ENCODE results near the gene GALNT14. TPM values are rescaled to one million over a fixed set of nuclear protein-coding genes. Genes with fewer than 3 reads are reported as not detected.

Gene GALNT14
- polyA plus RNA-seq, 4 donors: 4.9 to 47.3 (median 34.2) TPM

- no peak for DNase-seq (ENCODE audit: low read depth in 4 of 4, low spot score in 3 of 4)
These were observed 120.0 kb downstream of the GALNT14 start for GRCh38 chr2:31018280-31018679.

DNA sequence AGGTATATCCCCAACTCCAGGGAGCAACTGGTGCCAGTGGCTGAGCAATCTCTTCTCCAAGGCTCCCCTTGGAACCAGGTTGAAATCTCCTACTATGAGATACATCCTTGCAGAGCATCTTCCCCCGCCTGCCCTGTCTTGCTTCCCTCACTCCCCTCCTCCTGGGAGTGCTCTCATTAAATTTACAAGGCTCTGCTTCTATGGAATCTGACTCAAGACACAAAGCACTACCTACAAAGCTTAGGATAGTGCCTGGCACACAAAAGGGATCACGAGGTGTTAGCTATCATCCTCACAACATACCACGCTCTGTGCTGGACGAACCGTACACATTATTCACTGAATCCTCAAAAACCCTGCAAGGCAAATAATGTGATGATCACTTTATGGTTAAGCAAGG lies 121.6 kb downstream of the GALNT14 start:
- no peak for DNase-seq (ENCODE audit: low read depth in 4 of 4, low spot score in 3 of 4)

DNA sequence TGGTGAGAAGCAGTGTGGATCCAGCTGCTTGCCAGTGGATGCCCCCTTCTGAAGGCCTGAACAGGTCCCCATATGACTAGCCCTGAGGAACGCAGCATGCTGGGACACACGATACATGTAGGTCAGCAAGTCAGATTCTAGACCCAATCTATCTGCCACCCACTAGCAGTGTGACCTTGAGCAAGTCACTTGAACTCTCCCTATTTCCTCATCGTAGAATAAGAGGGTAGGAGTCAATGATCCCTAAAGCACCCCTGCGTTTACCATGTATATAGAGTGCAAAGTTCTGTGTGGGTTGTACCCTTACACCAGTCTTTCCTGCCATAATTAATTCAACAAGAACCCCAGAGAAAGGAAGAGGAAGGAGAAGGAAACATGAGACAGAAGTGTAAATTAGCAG lies 123.7 kb downstream of the GALNT14 start:
- no peak for DNase-seq (ENCODE audit: low read depth in 4 of 4, low spot score in 3 of 4)

- no peak for DNase-seq (ENCODE audit: low read depth in 4 of 4, low spot score in 3 of 4)
These were observed 124.9 kb downstream of the GALNT14 start for GRCh38 chr2:31013301-31013700.

DNA sequence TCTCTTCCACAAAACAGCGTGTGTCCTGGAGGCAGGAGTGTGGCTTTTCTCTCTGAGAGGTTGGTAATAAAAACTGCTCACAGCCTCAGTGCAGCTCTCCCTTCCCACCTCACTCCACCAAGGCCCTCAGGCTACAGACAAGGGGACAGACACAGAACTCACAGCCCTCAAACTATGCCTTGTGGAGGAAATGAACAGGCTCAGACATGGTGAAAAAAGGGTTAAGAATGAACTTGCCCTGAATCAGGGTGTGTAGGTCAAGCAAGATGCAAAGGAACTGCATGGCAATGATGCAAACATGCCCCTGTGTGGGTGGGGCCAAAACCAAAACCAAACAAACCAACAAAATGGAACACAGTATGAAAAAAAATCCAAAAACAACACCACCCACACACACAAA lies 125.8 kb downstream of the GALNT14 start:
- no peak for DNase-seq (ENCODE audit: low read depth in 4 of 4, low spot score in 3 of 4)

GRCh38 chr2:31011587-31011986 lies 126.7 kb downstream of the GALNT14 start:
- DNase-seq (ENCODE audit: low read depth in 4 of 4, low spot score in 3 of 4): no peak

- DNase-seq (ENCODE audit: low read depth in 4 of 4, low spot score in 3 of 4): no peak
These were observed 129.6 kb downstream of the GALNT14 start for GRCh38 chr2:31008561-31009114.

DNA sequence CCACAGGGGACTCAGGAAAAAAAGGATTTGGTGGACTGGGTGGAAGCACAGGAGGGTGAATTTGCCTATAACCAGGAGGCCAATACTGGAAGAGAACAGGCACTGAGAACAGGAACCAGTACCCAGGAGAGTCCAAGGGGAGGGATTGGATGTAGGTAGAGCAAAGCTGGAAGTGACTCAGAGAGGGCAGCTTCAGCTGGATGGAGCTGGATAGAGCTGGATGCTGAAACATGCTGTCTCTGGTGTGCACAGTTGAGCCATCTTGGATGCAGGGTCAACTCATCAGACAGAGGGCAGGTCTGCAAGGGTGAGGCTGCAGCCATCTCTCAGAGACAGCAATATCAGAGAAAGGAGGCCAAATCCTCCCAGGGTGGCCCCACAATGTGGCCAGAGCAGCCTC lies 134.0 kb downstream of the GALNT14 start:
- DNase-seq (ENCODE audit: low read depth in 4 of 4, low spot score in 3 of 4): no peak

DNA sequence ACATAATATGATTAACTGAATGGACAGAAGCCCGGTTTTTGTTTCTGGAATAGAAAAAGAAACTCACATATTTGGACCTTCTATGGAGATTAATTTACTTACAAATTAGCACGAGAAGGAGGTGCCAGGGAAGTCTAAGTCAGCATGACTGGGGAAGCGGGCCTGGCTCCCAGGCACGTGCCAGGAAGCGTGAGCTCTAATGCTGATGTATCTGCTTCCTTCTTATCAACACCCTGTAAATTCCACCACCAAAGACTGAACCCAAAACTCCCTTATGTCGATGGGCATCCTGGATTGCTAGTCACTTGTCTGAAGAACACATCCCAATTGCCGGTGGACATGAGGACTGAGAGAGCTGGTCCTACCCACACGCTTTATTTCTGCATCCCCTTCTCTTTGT lies 134.5 kb downstream of the GALNT14 start:
- DNase-seq (ENCODE audit: low read depth in 4 of 4, low spot score in 3 of 4): no peak

DNA sequence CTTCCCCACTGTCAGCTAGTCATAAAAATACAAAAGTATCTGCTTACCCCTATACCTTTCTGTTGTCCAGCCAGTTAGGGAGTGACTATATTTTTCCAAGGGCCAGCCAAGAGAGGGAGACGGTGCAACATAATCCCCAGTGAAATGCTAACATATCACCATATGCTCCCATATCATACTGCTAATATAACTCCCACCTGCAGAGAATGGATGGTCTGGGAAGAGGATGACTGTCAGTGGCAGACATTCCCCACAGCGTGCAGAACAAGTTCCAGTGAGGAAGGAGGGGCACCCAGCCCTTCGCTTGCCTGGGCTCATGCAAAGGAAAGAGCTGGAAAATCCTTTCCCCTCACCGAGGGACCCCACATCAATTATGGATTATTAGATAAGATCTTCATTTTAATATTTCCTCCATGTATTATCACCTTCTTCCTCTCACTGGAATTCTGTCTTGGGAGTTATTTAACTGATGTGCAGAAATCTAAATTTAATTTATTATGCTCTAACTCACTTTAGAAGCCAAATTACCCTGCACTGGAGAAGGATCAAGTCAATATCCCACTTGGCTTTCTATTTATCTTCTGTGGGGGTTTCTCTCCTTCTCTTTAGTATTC lies 135.6 kb downstream of the GALNT14 start:
- no peak for DNase-seq (ENCODE audit: low read depth in 4 of 4, low spot score in 3 of 4)

DNA sequence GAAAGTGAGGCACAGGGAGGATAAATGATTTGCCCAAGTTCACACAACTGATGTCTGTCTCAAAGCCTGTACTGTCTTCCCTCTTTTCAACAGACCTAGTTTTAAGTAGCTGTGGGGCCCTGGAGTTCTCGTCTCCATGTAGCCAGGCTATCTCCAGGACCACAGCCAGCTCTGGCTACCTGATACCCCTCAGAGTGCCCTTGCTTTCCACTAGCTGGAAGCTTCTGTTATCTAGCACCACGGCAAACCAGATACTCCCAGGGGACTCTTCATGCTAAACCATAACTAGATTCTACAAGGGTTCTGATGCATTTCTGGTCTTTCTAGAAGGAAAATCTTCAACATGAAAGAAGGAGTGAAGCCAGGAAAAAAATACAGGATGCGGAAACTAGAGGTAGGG lies 137.3 kb downstream of the GALNT14 start:
- DNase-seq (ENCODE audit: low read depth in 4 of 4, low spot score in 3 of 4): no peak

GRCh38 chr2:30998672-30999071 lies 139.6 kb downstream of the GALNT14 start:
- no peak for DNase-seq (ENCODE audit: low read depth in 4 of 4, low spot score in 3 of 4)

DNA sequence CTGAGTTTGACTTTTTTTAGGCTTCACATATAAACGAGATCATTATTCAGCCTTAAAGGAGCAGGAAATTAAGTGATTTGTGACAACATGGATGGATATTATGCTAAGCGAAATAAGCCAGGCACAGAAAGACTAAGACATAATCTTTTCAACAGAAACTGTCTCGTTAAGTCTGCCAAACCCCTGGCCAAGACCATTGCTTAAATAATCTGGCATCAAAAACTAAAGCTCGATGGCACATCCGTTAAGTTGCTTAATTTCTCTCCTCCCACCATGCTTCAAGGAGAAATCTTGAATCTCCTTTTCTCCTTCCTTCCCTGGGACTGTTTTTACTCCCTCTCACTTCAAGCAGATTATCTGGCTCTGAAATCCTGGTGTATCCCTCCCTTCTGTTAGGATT lies 140.3 kb downstream of the GALNT14 start:
- no peak for DNase-seq (ENCODE audit: low read depth in 4 of 4, low spot score in 3 of 4)

DNA sequence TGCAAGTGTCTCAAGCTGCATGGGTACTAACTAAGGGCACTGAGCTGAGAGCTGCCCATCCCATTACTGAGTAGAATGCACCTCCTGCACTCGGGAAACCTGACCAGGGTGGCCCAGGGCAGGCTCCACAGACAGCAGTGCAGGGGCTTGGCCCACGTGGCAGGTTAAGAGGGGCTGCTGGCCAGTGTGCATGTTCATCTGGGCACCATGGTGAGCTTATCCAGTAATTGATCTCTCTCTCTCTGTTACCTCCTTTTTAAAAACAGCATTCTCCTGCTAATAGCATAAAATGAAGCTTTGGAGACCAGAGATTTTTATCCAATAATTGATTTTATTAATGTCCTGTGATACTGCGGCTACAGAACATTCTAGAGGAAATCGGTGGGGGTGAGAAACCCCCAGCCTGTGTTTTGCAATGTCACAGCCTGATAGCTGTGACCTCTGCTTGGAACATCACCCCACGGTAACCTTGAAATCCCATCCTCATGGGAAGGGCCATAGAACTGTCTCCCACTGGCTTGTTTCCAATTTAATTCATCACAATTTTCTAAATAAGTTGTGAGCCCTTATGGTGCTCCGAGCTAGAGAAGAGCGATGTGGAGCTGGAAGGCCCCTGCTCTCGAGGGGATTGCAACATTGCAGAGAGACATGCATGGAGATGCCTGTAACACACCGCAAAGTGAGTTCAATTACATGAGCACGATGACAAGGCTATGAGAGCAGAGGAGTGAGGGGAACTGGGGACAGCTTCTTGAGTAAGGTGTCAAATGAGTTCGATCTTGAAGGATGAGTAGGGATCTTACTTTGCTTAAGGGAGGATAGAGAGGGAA lies 143.8 kb downstream of the GALNT14 start:
- DNase-seq (ENCODE audit: low read depth in 4 of 4, low spot score in 3 of 4): no peak

- DNase-seq (ENCODE audit: low read depth in 4 of 4, low spot score in 3 of 4): no peak
These were observed 145.5 kb downstream of the GALNT14 start for GRCh38 chr2:30992781-30993180.

- no peak for DNase-seq (ENCODE audit: low read depth in 4 of 4, low spot score in 3 of 4)
These were observed 147.6 kb downstream of the GALNT14 start for GRCh38 chr2:30990671-30991070.

GRCh38 chr2:30990176-30990575 lies 148.1 kb downstream of the GALNT14 start:
- DNase-seq (ENCODE audit: low read depth in 4 of 4, low spot score in 3 of 4): no peak

DNA sequence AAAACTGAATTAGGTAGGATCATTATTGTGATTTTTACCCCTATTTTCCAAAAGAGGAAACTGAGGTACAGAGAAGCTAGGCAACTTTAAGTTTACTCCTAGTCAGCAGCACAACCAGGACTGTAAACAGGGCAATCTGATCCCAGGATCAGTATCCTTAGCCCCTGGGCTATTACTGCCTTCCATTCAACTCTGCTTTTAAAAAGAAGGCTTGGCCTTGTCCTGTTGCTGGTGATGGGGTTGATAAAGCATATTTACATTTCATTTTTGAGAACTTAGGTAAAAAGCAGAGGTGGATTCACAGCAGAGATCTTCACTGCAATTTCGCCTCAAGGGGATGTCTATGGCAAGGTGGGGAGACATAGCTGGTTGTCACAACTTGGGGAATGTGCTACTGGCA lies 148.5 kb downstream of the GALNT14 start:
- no peak for DNase-seq (ENCODE audit: low read depth in 4 of 4, low spot score in 3 of 4)

DNA sequence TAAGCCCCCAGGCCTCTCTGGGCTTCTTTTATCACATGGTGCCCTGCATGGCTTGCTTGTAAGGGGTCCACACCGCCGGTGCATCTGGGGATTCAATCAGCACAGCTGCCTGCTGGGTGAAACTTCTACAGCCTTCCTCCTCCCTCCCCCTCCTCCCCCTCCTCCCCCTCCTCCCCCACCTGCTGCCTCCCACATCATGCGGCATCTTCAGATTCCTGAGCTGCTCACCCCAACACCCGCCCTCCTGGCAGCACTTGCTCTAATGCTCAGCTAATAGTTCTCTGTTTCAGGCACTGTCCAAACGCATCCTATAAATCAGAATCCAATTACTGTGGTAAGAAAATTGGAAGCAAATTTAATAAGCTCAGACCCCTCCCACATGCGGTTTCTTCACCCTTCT lies 150.7 kb downstream of the GALNT14 start:
- DNase-seq (ENCODE audit: low read depth in 4 of 4, low spot score in 3 of 4): no peak

GRCh38 chr2:30986231-30986580 lies 152.0 kb downstream of the GALNT14 start:
- DNase-seq (ENCODE audit: low read depth in 4 of 4, low spot score in 3 of 4): no peak

DNA sequence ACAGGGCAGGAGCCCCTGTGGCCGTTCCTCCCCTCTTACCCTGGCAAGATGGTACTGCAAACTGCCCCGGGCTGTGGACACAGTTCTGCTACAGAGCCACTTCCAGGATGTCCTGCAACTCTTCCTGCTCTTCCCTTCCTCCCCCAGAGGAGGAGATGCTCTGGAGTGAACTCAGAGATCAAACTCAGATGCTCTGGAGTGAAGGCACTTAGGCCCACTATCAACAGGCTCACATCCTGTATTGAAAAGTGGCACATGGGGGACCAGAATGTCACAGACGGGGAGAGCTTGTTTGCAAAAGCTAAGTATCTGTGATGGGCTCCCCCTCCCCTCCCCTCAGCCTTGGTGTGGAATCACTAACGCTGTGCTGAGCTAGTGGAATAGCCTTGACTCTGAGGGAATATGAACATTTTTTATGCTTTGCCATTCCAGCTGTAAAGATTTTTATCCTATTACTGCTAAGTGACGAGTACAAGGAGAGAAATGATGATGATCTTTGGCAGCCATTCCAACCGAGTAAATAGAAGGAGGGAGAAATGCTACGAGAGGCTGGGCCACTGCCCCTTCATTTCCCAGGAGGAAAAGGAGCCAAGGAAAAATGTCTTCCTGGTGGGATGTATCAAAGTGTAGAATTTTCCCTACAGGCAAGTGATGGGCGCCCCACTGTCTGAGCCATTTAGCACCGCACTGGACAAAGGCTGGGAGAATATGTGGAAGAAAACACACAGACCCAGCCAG lies 152.6 kb downstream of the GALNT14 start:
- no peak for DNase-seq (ENCODE audit: low read depth in 4 of 4, low spot score in 3 of 4)

- DNase-seq (ENCODE audit: low read depth in 4 of 4, low spot score in 3 of 4): no peak
These were observed 154.1 kb downstream of the GALNT14 start for GRCh38 chr2:30984148-30984547.

Measured in left renal pelvis (tissue), 4 donors.